Measurements from ENCODE around the gene ABHD3. TPM values are rescaled to one million over a fixed set of nuclear protein-coding genes. Genes with fewer than 3 reads are reported as not detected.

The ABHD3 gene
- total RNA-seq, 2 experiments from 2014 or later, result 154 to 169 TPM

GRCh38 chr18:21742315-21742687 is 37.7 kb upstream of the ABHD3 start:
- POLR2A ChIA-PET, result interaction anchor here (0.6 to 4.7 kb wide), 12 partner anchors 9 to 1499 kb away, joined by 3 to 50 read pairs (median 4); partner anchors contain the start of gene ABHD3
- Histone ChIP-seq H3K27ac (ENCODE audit: low read depth, low read length, poor library complexity, severe bottlenecking) (peak overlapping the region; percentile 80), H4K20me1 (ENCODE audit: insufficient read depth, low read length) (peaks cover under 1% of the 10 kb centered on the region; the same call in 1 of the 2 replicates), H3K9me2 (ENCODE audit: insufficient read depth, low read length) (no peaks in the 10 kb centered on the region), H3K36me3 (ENCODE audit: insufficient read depth, low read length) (peaks cover 6% of the 10 kb centered on the region; the same call in 1 of the 2 replicates), H3K4me1 (ENCODE audit: insufficient read depth, low read length, poor library complexity, severe bottlenecking) (peaks cover 52% of the 10 kb centered on the region), H2AFZ (ENCODE audit: low read length) (no peak overlapping the region), H3K9me3 (ENCODE audit: low read length) (no peaks in the 10 kb centered on the region), H3K4me3 (ENCODE audit: low read depth, low read length, poor library complexity, severe bottlenecking) (peak overlapping the region; percentile 95), H3K4me2 (ENCODE audit: low read length) (peak overlapping the region; percentile 77), H3K79me2 (ENCODE audit: insufficient read depth, low read depth, low read length) (peaks cover 61% of the 10 kb centered on the region)
- CTCF ChIA-PET (ENCODE audit: unreplicated experiment), result interaction anchor here (1.0 kb wide), 1 partner anchor 141 kb away, joined by 4 read pairs; no protein-coding TSS in a partner anchor
- intact Hi-C loops (cut with micrococcal nuclease; ENCODE audit: unreplicated experiment), result loop anchor here (5.0 kb wide), 1 partner anchor 55 kb away; no protein-coding TSS in a partner anchor
- peak; percentile 19 for DNase-seq (ENCODE audit: low spot score)
- no TSS peak for BruUV-seq (replicated peaks)
- TF ChIP-seq EZH2phosphoT487 (IDR thresholded peaks at IDR 0.05; ENCODE audit: borderline replicate concordance, low read depth, low read length), result no peak
- TF ChIP-seq CTCF (conservative IDR thresholded peaks at IDR 0.05; ENCODE audit: low read length), result no peak

GRCh38 chr18:21741562-21742314 is 37.2 kb upstream of the ABHD3 start:
- ChIA-PET CTCF (ENCODE audit: unreplicated experiment) (interaction anchor here (1.0 kb wide), 1 partner anchor 141 kb away, joined by 4 read pairs; no protein-coding TSS in a partner anchor), POLR2A (interaction anchor here (0.6 to 4.7 kb wide), 10 partner anchors 10 to 1499 kb away, joined by 3 to 50 read pairs (median 4); partner anchors contain the start of gene ABHD3)
- peaks cover 46% of the 10 kb centered on the region for H3K4me1 ChIP-seq (ENCODE audit: insufficient read depth, low read length, poor library complexity, severe bottlenecking)
- no TSS peak for BruUV-seq (replicated peaks)
- H3K79me2 ChIP-seq (ENCODE audit: insufficient read depth, low read depth, low read length), result peaks cover 55% of the 10 kb centered on the region
- DNase-seq (ENCODE audit: low spot score), result peak; percentile 47
- intact Hi-C loops (cut with micrococcal nuclease; ENCODE audit: unreplicated experiment), result loop anchor here (5.0 kb wide), 1 partner anchor 54 kb away; no protein-coding TSS in a partner anchor
- H3K27ac ChIP-seq (ENCODE audit: low read depth, low read length, poor library complexity, severe bottlenecking), result peak overlapping the region; percentile 80
- H3K9me3 ChIP-seq (ENCODE audit: low read length), result no peaks in the 10 kb centered on the region
- H3K4me3 ChIP-seq (ENCODE audit: low read depth, low read length, poor library complexity, severe bottlenecking), result peak overlapping the region; percentile 95
- TF ChIP-seq EZH2phosphoT487 (IDR thresholded peaks at IDR 0.05; ENCODE audit: borderline replicate concordance, low read depth, low read length) (no peak), CTCF (conservative IDR thresholded peaks at IDR 0.05; ENCODE audit: low read length) (peak; percentile 20; the same call in 1 of the 2 replicates)
- H3K36me3 ChIP-seq (ENCODE audit: insufficient read depth, low read length), result peaks cover 6% of the 10 kb centered on the region; the same call in 1 of the 2 replicates
- H4K20me1 ChIP-seq (ENCODE audit: insufficient read depth, low read length), result no peaks in the 10 kb centered on the region; the same call in 1 of the 2 replicates
- no peak overlapping the region for H2AFZ ChIP-seq (ENCODE audit: low read length)
- H3K9me2 ChIP-seq (ENCODE audit: insufficient read depth, low read length), result no peaks in the 10 kb centered on the region
- peak overlapping the region; percentile 77 for H3K4me2 ChIP-seq (ENCODE audit: low read length)
